D721Med (cell line): ENCODE measurements around the gene MGMT.

Source experiments
- DNase-seq: peaks from one replicate; pipeline ENCODE4 v3.0.0; 2011; ENCODE audit warnings: low spot score; ENCODE audit not compliant: insufficient read length
- FAIRE-seq: peaks from 2 replicates; lab custom pipeline; 2011; peaks lifted over from hg19 to GRCh38; lab: Jason Lieb, UNC
- TF ChIP-seq, protein P1 (sequence below): IDR thresholded peaks from 2 replicates; pipeline ENCODE4 v1.5.1; 2012; ENCODE audit warnings: mild to moderate bottlenecking, control low read depth; ENCODE audit not compliant: insufficient read depth; ENCODE audit errors: missing control alignments

MGMT gene

GRCh38 chr10:129502448-129502847 lies 35.4 kb downstream of the MGMT start:
- DNase-seq: no peak
- no peak for FAIRE-seq
- TF ChIP-seq, protein P1, sequence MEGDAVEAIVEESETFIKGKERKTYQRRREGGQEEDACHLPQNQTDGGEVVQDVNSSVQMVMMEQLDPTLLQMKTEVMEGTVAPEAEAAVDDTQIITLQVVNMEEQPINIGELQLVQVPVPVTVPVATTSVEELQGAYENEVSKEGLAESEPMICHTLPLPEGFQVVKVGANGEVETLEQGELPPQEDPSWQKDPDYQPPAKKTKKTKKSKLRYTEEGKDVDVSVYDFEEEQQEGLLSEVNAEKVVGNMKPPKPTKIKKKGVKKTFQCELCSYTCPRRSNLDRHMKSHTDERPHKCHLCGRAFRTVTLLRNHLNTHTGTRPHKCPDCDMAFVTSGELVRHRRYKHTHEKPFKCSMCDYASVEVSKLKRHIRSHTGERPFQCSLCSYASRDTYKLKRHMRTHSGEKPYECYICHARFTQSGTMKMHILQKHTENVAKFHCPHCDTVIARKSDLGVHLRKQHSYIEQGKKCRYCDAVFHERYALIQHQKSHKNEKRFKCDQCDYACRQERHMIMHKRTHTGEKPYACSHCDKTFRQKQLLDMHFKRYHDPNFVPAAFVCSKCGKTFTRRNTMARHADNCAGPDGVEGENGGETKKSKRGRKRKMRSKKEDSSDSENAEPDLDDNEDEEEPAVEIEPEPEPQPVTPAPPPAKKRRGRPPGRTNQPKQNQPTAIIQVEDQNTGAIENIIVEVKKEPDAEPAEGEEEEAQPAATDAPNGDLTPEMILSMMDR: no peak

DNA sequence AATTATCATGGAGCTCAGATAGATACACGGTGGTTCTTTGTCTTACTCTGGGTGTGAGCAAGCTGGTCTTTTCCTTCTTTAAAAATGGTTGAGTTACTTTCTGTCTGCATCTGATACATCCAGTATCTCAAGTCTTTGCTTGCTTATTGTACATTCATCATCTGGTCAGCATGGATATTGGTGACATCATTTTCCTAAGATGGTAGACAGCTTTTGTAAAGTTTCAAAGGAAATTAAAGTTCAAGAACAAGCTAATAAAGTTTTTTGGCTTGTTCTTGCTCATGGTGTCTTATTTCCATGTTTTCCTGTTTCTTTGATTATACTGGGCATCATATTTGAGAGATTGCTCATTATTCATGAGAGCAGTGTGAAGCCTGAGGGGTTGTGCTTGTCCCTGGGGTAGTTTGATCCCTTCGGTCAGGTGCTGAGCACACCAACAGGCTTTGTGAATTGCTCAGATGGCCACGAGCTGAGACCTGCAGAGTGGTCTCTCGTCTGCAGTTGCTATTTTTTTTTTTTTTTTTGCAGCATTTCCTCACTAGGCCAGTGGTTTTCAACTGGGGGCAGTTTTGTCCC lies 38.5 kb downstream of the MGMT start:
- FAIRE-seq (no peak), DNase-seq (no peak)
- TF ChIP-seq, protein P1: no peak

- TF ChIP-seq, protein P1: no peak
- FAIRE-seq: no peak
Observed at GRCh38 chr10:129506101-129506797, 39.2 kb downstream of the MGMT start.

DNA sequence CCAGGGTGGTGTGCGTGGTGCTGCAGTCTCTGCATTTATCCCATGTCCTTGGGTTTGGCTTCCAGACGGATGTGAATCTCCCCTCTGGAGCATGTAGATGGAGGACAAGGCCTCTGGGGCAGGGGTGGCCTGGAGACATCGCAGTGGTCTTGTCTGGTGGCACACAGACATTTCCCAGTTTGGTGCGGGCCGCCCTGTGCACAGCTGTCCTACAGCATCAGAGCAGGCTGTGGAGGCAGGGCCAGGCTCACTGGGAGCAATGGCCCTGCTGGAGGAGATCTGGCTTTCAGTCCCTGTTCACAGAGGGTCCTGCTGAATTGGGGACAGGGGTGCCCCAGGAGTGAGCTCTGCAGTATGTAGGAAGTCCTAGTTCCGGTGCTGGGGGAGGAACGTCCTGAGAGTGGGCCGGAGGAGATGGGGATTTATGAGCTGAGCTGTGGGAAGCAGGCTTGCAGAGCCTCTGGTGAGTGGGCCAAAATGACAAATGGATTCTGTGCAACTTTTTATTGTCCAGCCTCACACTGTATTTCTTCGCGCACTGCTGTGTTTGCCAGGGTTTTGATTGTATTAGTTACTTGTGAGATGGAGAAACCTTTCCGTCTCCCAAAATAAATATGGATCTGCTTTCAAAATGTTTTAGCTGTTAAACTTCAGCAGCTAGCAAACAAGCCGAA lies 40.3 kb downstream of the MGMT start:
- FAIRE-seq (no peak), DNase-seq (no peak)
- TF ChIP-seq, protein P1: no peak

More at GRCh38 chr10:129506101-129506797, 39.2 kb downstream of the MGMT start:
- DNase-seq: no peak

GRCh38 chr10:129509155-129509554 lies 42.1 kb downstream of the MGMT start:
- FAIRE-seq (no peak), DNase-seq (no peak)
- TF ChIP-seq, protein P1: no peak

DNA sequence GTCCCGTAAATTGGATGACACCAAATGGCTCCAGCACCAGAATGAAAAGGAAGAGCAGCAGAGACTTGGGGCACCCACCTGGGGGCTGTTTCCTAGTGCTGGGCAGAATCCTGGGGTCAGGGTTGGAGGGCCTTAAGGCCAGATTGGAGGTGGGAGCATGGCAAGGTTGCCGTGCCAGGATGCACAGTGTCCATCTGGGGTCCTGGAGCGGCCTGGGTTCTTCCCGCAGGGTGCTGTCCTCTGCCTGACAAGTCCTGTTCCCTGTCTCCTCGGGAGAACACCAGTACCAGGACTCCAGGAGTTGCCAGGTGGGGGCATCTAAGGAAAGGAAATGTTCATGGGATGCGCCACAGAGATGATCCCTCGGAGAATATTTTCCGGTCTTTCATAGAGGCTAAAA lies 42.8 kb downstream of the MGMT start:
- no peak for FAIRE-seq
- no peak for DNase-seq
- TF ChIP-seq, protein P1: no peak

DNA sequence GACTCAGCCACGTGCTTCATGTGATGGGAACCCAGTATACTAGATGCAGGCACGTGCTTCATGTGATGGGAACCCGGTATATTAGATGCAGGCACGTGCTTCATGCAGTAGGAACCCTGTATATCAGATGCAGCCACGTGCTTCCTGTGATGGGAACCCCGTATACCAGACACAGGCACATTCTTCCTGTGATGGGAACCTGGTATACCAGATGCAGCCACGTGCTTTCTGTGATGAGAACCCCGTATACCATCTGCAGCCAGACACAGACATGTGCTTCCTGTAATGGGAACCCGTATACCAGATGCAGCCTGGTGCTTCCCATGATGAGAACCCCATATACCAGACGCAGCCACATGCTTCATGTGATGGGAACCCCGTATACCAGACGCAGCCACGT lies 44.0 kb downstream of the MGMT start:
- no peak for DNase-seq
- no peak for FAIRE-seq
- TF ChIP-seq, protein P1: no peak
